Activated naive CD4-positive, alpha-beta T cell treated with anti-CD3 and anti-CD28 coated beads, Interleukin-2, amount 50 U/mL, for 24 hours (primary cell): Measurements from ENCODE around the gene LRRC3C.

Experiments
- H3K27ac Mint-ChIP-seq: one replicate; pipeline ENCODE4 v1.8.0; 2021; ENCODE audit warnings: mild to moderate bottlenecking, mixed read lengths
- H3K27me3 Mint-ChIP-seq: one replicate; pipeline ENCODE4 v1.8.0; 2021; ENCODE audit warnings: mixed read lengths
- H3K36me3 Mint-ChIP-seq: one replicate; pipeline ENCODE4 v1.8.0; 2021; ENCODE audit warnings: mixed read lengths
- H3K4me1 Mint-ChIP-seq: one replicate; pipeline ENCODE4 v1.8.0; 2021; ENCODE audit warnings: mixed read lengths
- H3K4me3 Mint-ChIP-seq: one replicate; pipeline ENCODE4 v1.8.0; 2021; ENCODE audit warnings: mild to moderate bottlenecking, mixed read lengths
- H3K9me3 Mint-ChIP-seq: one replicate; pipeline ENCODE4 v1.8.0; 2021; ENCODE audit warnings: mixed read lengths

Gene LRRC3C

GRCh38 chr17:39953471-39953888, 25.9 kb downstream of the LRRC3C start:
- H3K4me3 Mint-ChIP-seq: peak overlapping the region; percentile 77
- H3K9me3 Mint-ChIP-seq: no peaks in the 10 kb centered on the region
- H3K27me3 Mint-ChIP-seq: no peaks in the 10 kb centered on the region
- H3K4me1 Mint-ChIP-seq: peaks cover 19% of the 10 kb centered on the region
- H3K27ac Mint-ChIP-seq: peak overlapping the region; percentile 55
- no peaks in the 10 kb centered on the region for H3K36me3 Mint-ChIP-seq

DNA sequence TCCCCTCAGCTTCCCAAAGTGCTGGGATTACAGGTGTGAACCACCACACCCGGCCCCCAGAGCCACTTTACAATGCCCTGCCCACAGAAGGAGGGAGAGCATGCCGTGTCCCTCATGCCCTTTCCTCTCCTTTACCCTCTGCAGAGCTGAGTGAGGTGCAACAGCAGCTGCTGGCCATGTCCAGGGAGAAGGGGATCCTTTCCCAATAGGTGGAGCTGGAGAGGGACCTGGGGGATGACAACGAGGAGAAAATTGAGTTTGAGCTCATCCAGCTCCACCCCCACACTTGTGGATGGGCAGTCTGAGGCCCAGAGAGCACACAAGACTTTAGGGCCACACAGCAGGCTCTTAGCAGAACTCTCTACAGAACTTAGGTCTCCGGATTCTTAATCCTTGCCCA, 27.3 kb downstream of the LRRC3C start:
- Mint-ChIP-seq H3K27me3 (no peaks in the 10 kb centered on the region), H3K9me3 (no peaks in the 10 kb centered on the region), H3K27ac (no peak overlapping the region), H3K36me3 (no peaks in the 10 kb centered on the region), H3K4me3 (peak overlapping the region; percentile 26), H3K4me1 (peaks cover 19% of the 10 kb centered on the region)

GRCh38 chr17:39955726-39956225, 28.2 kb downstream of the LRRC3C start:
- Mint-ChIP-seq H3K27ac (no peak overlapping the region), H3K4me1 (peaks cover 26% of the 10 kb centered on the region), H3K36me3 (no peaks in the 10 kb centered on the region), H3K4me3 (no peak overlapping the region), H3K9me3 (no peaks in the 10 kb centered on the region), H3K27me3 (no peaks in the 10 kb centered on the region)

DNA sequence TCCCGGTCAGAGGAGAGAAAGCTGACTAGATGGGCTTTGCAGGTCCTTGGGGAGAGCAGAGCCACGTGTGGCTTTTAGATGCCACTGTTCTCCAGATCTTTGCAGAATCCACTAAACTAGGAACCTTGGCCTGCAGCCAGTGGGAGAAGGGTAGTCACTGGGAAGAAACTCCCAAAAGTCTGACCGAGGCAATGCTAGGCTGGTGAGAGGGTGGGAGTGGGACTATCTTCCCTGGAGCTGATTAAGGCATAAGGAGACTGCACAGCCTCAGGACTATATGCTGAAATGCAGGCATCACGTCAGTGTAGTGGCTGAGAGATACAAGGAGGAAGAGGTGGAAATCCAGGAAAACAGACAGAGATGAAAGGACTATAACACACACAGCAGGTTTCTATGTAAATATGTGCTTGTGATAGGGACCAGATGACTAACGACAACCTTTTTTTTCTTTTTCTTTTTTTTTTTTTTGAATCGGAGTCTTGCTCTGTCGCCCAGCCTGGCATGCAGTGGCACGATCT, 33.1 kb downstream of the LRRC3C start:
- no peaks in the 10 kb centered on the region for H3K9me3 Mint-ChIP-seq
- peak overlapping the region; percentile 35 for H3K27ac Mint-ChIP-seq
- H3K4me1 Mint-ChIP-seq: peaks cover 32% of the 10 kb centered on the region
- H3K4me3 Mint-ChIP-seq: peak overlapping the region; percentile 33
- H3K27me3 Mint-ChIP-seq: no peaks in the 10 kb centered on the region
- H3K36me3 Mint-ChIP-seq: no peaks in the 10 kb centered on the region

GRCh38 chr17:39962642-39963220, 35.2 kb downstream of the LRRC3C start, which contains the start of gene GSDMA:
GSDMA (plus strand) TSS chr17:39963004; CDS start chr17:39965688, 2,684 bp downstream.
- Mint-ChIP-seq H3K9me3 (no peaks in the 10 kb centered on the region), H3K4me1 (peaks cover 32% of the 10 kb centered on the region), H3K4me3 (peak within 1 kb of the TSS; percentile 33), H3K27ac (peak within 1 kb of the TSS; percentile 84), H3K36me3 (no peaks in the 10 kb centered on the region), H3K27me3 (no peaks in the 10 kb centered on the region)

- Mint-ChIP-seq H3K9me3 (no peaks in the 10 kb centered on the region), H3K4me3 (peak overlapping the region; percentile 33), H3K36me3 (no peaks in the 10 kb centered on the region), H3K27me3 (no peaks in the 10 kb centered on the region), H3K27ac (peak overlapping the region; percentile 84), H3K4me1 (peaks cover 36% of the 10 kb centered on the region)
Measured at GRCh38 chr17:39963829-39964228, 36.3 kb downstream of the LRRC3C start.

DNA sequence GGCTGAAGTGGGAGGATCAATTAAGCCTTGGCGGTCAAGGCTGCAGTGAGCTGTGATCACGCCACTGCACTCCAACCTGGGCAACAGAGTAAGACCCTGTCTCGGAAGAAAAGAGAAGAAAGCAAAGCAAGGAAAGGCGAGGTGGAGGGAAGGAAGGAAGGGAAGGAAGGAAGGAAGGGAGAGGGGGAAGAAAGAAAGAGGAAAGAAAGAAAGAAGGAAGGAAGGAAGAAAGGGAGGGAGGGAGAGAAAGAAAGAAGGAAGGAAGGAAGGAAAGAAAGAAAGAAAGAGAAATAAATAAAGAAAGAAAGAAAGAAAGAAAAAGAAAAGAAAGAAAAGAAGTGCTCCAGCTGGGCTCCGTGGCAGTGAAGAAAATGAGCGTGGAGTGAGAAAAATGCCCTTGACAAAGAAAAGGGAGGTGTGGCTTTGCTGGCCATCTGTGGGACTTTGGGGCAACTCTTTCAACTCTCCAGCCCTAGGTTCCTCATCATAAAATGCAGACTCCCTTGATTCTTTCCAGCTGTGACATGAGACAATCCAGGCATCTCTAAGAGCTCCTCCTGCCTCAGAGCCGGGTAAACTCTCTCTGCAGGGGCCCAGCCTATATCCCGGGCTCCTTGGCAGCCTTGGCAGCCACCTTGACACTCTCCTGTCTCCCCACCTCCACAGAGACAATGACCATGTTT, 37.6 kb downstream of the LRRC3C start:
- H3K36me3 Mint-ChIP-seq: no peaks in the 10 kb centered on the region
- no peaks in the 10 kb centered on the region for H3K9me3 Mint-ChIP-seq
- H3K27ac Mint-ChIP-seq: no peak overlapping the region
- no peak overlapping the region for H3K4me3 Mint-ChIP-seq
- H3K4me1 Mint-ChIP-seq: peaks cover 30% of the 10 kb centered on the region
- no peaks in the 10 kb centered on the region for H3K27me3 Mint-ChIP-seq

GRCh38 chr17:39966771-39967170, 39.2 kb downstream of the LRRC3C start:
- H3K4me3 Mint-ChIP-seq: no peak overlapping the region
- no peaks in the 10 kb centered on the region for H3K27me3 Mint-ChIP-seq
- H3K9me3 Mint-ChIP-seq: no peaks in the 10 kb centered on the region
- no peak overlapping the region for H3K27ac Mint-ChIP-seq
- H3K4me1 Mint-ChIP-seq: peaks cover 25% of the 10 kb centered on the region
- H3K36me3 Mint-ChIP-seq: no peaks in the 10 kb centered on the region

DNA sequence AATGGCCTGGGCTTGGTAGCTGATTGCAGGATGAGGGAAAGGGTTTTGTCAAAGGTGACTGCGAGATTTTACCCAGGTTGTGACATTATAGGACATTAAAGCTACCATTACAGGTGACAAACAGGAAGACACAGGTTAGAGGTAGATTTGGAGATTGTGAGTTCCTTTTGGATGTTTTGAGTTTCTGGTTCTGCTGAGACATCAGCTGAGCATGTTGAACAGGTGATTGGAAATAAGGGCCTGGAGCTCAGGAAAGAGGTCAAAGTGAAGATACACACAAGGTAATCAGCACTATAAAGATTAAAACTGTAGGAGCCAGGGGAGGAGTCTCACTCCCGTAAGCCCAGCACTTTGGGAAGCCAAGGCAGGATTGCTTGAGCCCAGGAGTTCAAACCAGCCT, 41.2 kb downstream of the LRRC3C start:
- peaks cover 9% of the 10 kb centered on the region for H3K4me1 Mint-ChIP-seq
- no peaks in the 10 kb centered on the region for H3K36me3 Mint-ChIP-seq
- H3K27ac Mint-ChIP-seq: peak overlapping the region; percentile 57
- no peaks in the 10 kb centered on the region for H3K27me3 Mint-ChIP-seq
- H3K9me3 Mint-ChIP-seq: no peaks in the 10 kb centered on the region
- H3K4me3 Mint-ChIP-seq: no peak overlapping the region

DNA sequence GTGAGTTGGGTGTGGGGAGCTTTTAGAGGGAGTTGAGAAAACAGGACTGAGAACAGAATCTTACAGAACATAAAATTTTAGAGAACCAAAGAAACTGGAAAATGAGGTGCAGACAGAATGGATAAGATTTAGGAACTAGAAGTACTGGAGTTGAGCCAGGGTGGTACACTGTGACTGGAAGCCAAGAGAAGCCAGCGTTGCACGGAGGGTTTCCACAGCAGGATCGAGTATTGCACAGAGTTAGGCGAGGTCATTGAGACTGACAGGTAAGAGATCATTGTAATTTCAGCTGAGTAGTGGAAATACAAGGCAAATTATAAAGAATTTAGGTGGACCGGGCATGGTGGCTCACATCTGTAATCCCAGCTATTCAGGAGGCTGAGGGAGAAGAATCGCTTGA, 41.8 kb downstream of the LRRC3C start:
- Mint-ChIP-seq H3K27me3 (no peaks in the 10 kb centered on the region), H3K4me1 (peaks cover 4% of the 10 kb centered on the region), H3K4me3 (no peak overlapping the region), H3K27ac (no peak overlapping the region), H3K9me3 (no peaks in the 10 kb centered on the region), H3K36me3 (no peaks in the 10 kb centered on the region)

- Mint-ChIP-seq H3K27me3 (no peaks in the 10 kb centered on the region), H3K36me3 (no peaks in the 10 kb centered on the region), H3K27ac (no peak overlapping the region), H3K4me3 (no peak overlapping the region), H3K9me3 (no peaks in the 10 kb centered on the region), H3K4me1 (peaks cover 4% of the 10 kb centered on the region)
Measured at GRCh38 chr17:39970157-39970692, 42.7 kb downstream of the LRRC3C start.

DNA sequence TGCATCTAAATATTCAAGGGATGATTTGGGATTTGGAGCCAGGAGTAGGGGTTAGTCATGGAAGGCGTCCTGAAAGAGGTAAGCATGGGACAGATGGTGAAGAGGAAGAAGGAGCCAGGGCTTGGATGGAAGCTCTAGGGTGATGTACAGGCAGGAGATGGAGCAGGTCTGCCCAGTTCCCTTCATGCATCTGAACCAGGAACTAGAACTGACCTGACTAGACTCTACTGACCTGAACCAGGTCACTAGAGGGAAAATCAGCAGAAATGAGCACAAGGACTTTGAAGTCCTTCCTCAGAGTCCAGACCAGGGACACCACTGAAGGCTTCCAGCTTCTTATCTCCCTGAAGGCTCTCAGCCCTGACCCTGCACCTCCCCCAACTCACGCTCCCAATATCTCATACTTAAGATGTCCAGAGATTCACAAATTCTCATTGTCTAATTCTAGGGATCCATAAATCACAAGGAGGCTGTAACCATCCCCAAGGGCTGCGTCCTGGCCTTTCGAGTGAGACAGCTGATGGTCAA, 43.6 kb downstream of the LRRC3C start:
- Mint-ChIP-seq H3K9me3 (no peaks in the 10 kb centered on the region), H3K27me3 (no peaks in the 10 kb centered on the region), H3K27ac (no peak overlapping the region), H3K4me3 (no peak overlapping the region), H3K36me3 (no peaks in the 10 kb centered on the region), H3K4me1 (peaks cover 4% of the 10 kb centered on the region)

DNA sequence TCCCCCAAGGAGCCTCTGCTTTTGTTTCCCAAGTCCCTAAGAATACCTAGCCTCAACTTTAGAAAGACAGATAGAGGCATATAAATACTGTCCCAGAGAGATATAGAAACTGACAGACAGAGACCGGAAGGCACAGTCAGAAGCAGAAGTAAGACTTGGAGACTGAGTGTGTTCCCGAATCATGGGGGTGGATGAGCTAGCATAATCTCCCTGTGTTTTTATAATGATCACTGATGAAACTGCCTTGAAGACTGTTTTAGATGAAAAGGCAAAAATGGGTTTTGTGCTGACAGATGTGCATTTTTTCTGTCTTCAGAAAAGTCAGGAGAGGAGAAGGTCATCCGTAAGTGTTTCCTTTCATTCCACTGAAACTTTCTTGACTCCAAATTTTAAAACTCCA, 44.7 kb downstream of the LRRC3C start:
- no peaks in the 10 kb centered on the region for H3K36me3 Mint-ChIP-seq
- H3K27ac Mint-ChIP-seq: no peak overlapping the region
- no peaks in the 10 kb centered on the region for H3K9me3 Mint-ChIP-seq
- H3K4me1 Mint-ChIP-seq: peaks cover 4% of the 10 kb centered on the region
- no peaks in the 10 kb centered on the region for H3K27me3 Mint-ChIP-seq
- H3K4me3 Mint-ChIP-seq: no peak overlapping the region

GRCh38 chr17:39973496-39973895, 46.0 kb downstream of the LRRC3C start:
- Mint-ChIP-seq H3K4me1 (peaks cover 3% of the 10 kb centered on the region), H3K9me3 (no peaks in the 10 kb centered on the region), H3K27ac (no peak overlapping the region), H3K36me3 (no peaks in the 10 kb centered on the region), H3K27me3 (no peaks in the 10 kb centered on the region), H3K4me3 (no peak overlapping the region)

DNA sequence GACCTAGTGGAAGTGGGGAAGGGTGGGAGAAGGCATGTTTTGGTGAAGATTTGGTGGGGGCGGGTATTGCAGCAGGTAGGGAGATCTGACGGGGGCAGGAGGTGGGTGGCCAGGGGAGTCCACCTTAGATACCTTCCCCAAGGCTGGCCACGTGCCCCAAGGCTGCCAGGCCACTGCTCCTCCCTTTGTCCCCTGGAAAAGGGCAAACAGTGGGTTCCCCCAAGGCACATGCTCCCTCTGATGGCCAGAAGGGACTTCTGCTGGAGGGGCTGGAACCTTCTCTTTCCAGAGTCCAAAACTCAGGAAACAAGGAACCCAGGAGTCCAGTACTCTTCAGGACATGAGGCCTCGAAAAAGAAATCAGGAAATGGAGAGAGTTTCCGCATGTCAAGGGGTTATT, 46.9 kb downstream of the LRRC3C start:
- no peak overlapping the region for H3K27ac Mint-ChIP-seq
- no peaks in the 10 kb centered on the region for H3K36me3 Mint-ChIP-seq
- no peak overlapping the region for H3K4me3 Mint-ChIP-seq
- peaks cover 4% of the 10 kb centered on the region for H3K4me1 Mint-ChIP-seq
- no peaks in the 10 kb centered on the region for H3K27me3 Mint-ChIP-seq
- H3K9me3 Mint-ChIP-seq: no peaks in the 10 kb centered on the region

- H3K9me3 Mint-ChIP-seq: no peaks in the 10 kb centered on the region
- H3K4me3 Mint-ChIP-seq: no peak overlapping the region
- peaks cover 13% of the 10 kb centered on the region for H3K4me1 Mint-ChIP-seq
- no peak overlapping the region for H3K27ac Mint-ChIP-seq
- no peaks in the 10 kb centered on the region for H3K27me3 Mint-ChIP-seq
- no peaks in the 10 kb centered on the region for H3K36me3 Mint-ChIP-seq
Measured at GRCh38 chr17:39975801-39976200, 48.3 kb downstream of the LRRC3C start.
